ENCODE data around the gene OR2F1.

- TF ChIP-seq CTCF (IDR thresholded peaks at IDR 0.05; ENCODE audit: poor library complexity) = no peak
- TF ChIP-seq EZH2 (IDR thresholded peaks at IDR 0.05; ENCODE audit: borderline replicate concordance) = no peak
- TF ChIP-seq EZH2phosphoT487 (IDR thresholded peaks at IDR 0.05; ENCODE audit: low read depth, severe bottlenecking, unreplicated experiment) = no peak
Observed at GRCh38 chr7:143948733-143949132, 5.9 kb upstream of the OR2F1 start.
